C4-2B (cell line): Measurements from ENCODE around the gene LCE3E.

Source experiments
- CTCF ChIP-seq: fragments of 450-650 bp; conservative IDR thresholded peaks from 2 replicates; pipeline ENCODE4 v1.5.1; 2017; ENCODE audit warnings: mild to moderate bottlenecking
- ZFX ChIP-seq: fragments of 450-650 bp; IDR thresholded peaks from 2 replicates; pipeline ENCODE4 v1.6.1; 2017

- no peak for TF ChIP-seq CTCF
- no peak for TF ChIP-seq ZFX
Measured at GRCh38 chr1:152577168-152577567, 10.6 kb upstream of the LCE3E start.
